Measurements from ENCODE around the gene KRT6B. TPM values are rescaled to one million over a fixed set of nuclear protein-coding genes. Genes with fewer than 3 reads are reported as not detected.

The KRT6B gene
- total RNA-seq, 1 experiment from 2014 or later, result not detected

DNA sequence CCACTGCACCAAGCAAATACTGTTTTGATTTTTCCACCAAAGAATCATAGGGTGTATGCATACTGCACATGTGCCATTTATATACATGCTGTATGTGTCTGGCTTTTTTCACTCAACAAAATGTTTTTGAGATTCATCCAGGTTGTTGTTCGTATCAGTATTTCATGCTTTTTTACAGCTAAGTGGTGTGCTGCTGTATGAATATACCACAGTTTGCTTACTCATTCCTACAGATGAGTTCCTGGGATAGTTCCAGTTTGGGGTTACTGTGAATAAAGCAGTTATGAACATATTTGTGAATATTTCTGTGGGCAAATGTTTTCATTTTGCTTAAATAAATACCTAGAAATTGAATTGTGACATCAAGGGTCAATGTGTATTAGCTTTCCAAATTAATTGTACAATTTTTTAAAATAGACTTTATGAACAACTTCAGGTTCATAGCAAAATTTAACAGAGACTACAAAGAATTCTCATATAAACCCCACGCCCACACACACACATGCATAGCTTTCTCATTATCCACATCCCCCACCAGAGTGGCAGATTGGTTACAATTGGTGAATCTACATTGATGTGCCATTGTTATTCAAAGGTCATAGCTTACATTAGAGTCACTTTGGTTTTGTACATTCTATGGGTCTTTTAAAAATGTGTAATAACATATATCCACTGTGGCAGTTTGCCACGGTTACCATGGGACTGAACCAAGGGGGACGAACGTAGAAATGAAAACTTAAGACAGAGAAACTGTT lies 48.0 kb upstream of the KRT6B start:
- TF ChIP-seq RAD21 (IDR thresholded peaks at IDR 0.05; ENCODE audit: low read depth), result no peak
- no peak for TF ChIP-seq REST (IDR thresholded peaks at IDR 0.05; ENCODE audit: low read depth)
- TF ChIP-seq MAX (IDR thresholded peaks at IDR 0.05), result no peak
- no peak for TF ChIP-seq CTCF (IDR thresholded peaks at IDR 0.05 in 2 of 3, conservative IDR thresholded peaks at IDR 0.05 in 1 of 3; ENCODE audit: borderline replicate concordance in 1 of 3, insufficient read depth in 1 of 3, low read depth in 2 of 3, low read length in 2 of 3)
- no peak for TF ChIP-seq ELF1 (IDR thresholded peaks at IDR 0.05; ENCODE audit: borderline replicate concordance, low read depth)
- no peak for TF ChIP-seq SRF (IDR thresholded peaks at IDR 0.05; ENCODE audit: low read depth)
- no peak for TF ChIP-seq JUND (IDR thresholded peaks at IDR 0.05)
- TF ChIP-seq, protein P1, sequence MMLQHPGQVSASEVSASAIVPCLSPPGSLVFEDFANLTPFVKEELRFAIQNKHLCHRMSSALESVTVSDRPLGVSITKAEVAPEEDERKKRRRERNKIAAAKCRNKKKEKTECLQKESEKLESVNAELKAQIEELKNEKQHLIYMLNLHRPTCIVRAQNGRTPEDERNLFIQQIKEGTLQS (IDR thresholded peaks at IDR 0.05), result no peak
- TF ChIP-seq CEBPB (IDR thresholded peaks at IDR 0.05; ENCODE audit: low read depth), result no peak
- TF ChIP-seq ZNF274 (IDR thresholded peaks at IDR 0.05; ENCODE audit: low read depth, low read length), result no peak
- TF ChIP-seq SP1 (IDR thresholded peaks at IDR 0.05; ENCODE audit: low read depth), result no peak
- no peak for TF ChIP-seq ZFX (IDR thresholded peaks at IDR 0.05)
- TF ChIP-seq SIN3A (IDR thresholded peaks at IDR 0.05; ENCODE audit: low read depth), result no peak
- TF ChIP-seq FOSL1 (IDR thresholded peaks at IDR 0.05; ENCODE audit: low read depth), result no peak
- no peak for TF ChIP-seq CBX3 (IDR thresholded peaks at IDR 0.05; ENCODE audit: low read depth)
- no peak for TF ChIP-seq YY1 (IDR thresholded peaks at IDR 0.05; ENCODE audit: extremely low read depth, insufficient replicate concordance, low read depth, low read length)
- no peak for TF ChIP-seq EGR1 (IDR thresholded peaks at IDR 0.05; ENCODE audit: low read depth)
- Histone ChIP-seq H3K4me1 (ENCODE audit: control insufficient read depth in 1 of 2, insufficient read depth in 2 of 2, low read length in 2 of 2) (peaks cover 26 to 60% of the 10 kb centered on the region in 2 experiments), H3K27me3 (ENCODE audit: insufficient read depth, low read length) (no peaks in the 10 kb centered on the region), H3K27ac (ENCODE audit: low read depth, low read length) (no peak overlapping the region), H3K9me2 (ENCODE audit: insufficient read depth) (no peaks in the 10 kb centered on the region), H3K9me3 (ENCODE audit: control insufficient read depth in 1 of 2, insufficient read depth in 1 of 2, low read depth in 1 of 2, low read length in 2 of 2) (no peaks in the 10 kb centered on the region), H3K4me2 (ENCODE audit: low read length) (no peak overlapping the region), H4K20me1 (ENCODE audit: insufficient read depth) (no peaks in the 10 kb centered on the region), H3K4me3 (replicated peaks in 1 of 2; ENCODE audit: low read depth in 1 of 2, low read length in 2 of 2) (no peak overlapping the region), H3K79me2 (ENCODE audit: insufficient read depth, low read length) (no peaks in the 10 kb centered on the region), H3K36me3 (ENCODE audit: control insufficient read depth in 1 of 2, insufficient read depth in 2 of 2, low read length in 2 of 2) (no peaks in the 10 kb centered on the region), H2AFZ (ENCODE audit: low read depth, low read length, poor library complexity, severe bottlenecking) (no peak overlapping the region), H3K9ac (ENCODE audit: low read length) (no peak overlapping the region)
- no TSS peak for BruUV-seq (replicated peaks)
- ATAC-seq (no peak), DNase-seq (ENCODE audit: low read depth, low spot score) (no peak)
- RAD21 ChIA-PET (ENCODE audit: low non-redundant PET in 1 of 2, low total read pairs in 2 of 2, uncharacterized antibody in 2 of 2, unreplicated experiment in 2 of 2), result no interaction called here
- POLR2A ChIA-PET, result no interaction called here
- intact Hi-C loops (cut with micrococcal nuclease), result no loop called here
- CTCF ChIA-PET, result interaction anchor here (1.2 kb wide), 1 partner anchor 371 kb away, joined by 5 read pairs; no protein-coding TSS in a partner anchor
